Stimulated activated CD4-positive, alpha-beta T cell treated with anti-CD3 and anti-CD28 coated beads, TNF-alpha, amount 100 ng/mL, for 1 hour (primary cell): Measurements from ENCODE around the gene RAD54L.
A peak's percentile ranks its signal among the peaks of the same experiment; 100 is the strongest.
"Not testable (repeated sequence)": the region's sequence is repeated elsewhere in the genome, so short reads cannot be mapped to it uniquely, and the experiment has no call there.

ENCODE experiments used
- DNase-seq, 3 donors: peaks; one replicate each; pipeline ENCODE4 v3.0.0-alpha.2; 2020; ENCODE audit warnings: low read depth in 3 of 3, low spot score in 1 of 3

The RAD54L gene

DNA sequence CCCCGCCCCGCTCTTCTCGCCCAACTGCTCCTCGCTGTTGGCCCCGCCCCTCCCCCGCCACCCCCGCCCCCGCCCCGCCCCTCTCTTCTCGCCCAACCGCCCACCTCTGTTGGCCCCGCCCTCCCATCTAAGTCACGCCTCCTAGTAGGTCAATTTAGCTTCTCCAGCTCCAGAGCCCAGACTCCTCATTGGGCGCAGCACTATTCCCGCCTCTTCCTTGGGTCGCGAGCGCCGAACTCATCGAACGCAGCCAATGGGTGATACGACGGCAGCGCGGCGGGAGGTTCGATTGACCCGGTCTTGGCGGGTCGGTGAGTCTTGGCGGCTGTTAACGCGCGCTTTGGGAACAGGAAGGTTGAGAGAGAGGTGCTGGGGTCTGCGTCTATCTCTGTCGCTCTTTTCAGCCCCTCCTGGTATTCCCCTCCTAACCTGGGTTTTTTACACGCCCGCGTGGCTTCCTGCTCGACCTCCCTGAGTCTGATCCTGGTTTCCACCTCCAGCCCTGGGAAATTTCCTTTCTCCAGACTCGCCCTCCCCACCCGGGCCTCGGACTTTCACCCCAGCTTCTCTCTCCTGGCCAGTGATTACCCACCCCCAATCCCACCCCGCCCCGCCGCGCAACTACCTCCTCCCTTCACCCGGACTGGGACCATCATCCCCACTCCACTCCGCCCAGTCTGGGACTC, at the start of gene RAD54L:
TSS of gene RAD54L (plus strand) at position 328 of the 686 bp plus-strand sequence. CDS start 643 bp downstream, outside the sequence.
- peak; percentile 90 to 92 (median 91) for DNase-seq

DNA sequence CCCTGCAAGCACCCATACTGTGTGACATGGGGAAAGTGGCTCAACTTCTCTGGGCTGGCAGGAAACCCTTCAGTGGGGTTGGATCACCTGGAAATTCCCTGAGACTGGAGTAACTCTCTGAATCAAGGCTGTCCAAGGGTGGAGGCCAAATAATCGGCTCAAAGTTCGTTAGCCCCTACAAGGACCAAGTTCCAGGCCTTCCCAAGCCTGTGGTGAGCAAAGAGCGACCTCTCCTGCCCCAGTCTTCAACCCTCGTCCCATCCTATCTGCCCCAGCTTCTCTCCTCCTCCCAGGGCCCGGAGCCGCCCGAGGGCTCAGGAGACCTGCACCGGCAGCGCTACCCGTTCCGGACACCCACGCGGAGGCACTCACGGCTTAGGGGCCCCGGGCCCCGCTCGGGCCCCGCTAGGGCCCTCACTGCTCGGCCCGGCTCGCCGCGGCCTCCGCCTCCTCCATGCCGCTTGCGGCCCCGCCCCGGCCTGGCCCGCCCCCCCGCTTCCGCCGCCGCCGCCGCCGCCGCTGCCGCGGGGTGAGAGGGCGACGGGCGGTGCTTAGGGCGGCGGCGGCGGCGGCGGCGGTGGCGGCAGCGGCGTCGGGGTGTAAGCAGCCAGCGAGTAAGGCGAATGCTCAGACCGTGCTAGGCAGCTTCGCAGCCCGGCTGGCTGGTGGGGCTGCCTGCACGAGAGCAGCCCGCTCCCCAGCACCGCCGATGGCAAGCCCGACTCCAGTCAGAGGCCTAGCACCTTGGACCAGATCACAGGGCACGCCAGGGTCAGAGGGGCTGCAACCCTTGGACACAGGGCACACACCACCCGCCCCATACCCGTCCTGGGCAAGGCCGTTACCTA, 49.4 kb upstream of the RAD54L start, which contains the start of gene POMGNT1:
TSS of gene POMGNT1 (minus strand) at position 471 of the 848 bp plus-strand sequence. CDS start 613 bp downstream, outside the sequence.
- peak; percentile 15 to 74 (median 49) for DNase-seq

DNA sequence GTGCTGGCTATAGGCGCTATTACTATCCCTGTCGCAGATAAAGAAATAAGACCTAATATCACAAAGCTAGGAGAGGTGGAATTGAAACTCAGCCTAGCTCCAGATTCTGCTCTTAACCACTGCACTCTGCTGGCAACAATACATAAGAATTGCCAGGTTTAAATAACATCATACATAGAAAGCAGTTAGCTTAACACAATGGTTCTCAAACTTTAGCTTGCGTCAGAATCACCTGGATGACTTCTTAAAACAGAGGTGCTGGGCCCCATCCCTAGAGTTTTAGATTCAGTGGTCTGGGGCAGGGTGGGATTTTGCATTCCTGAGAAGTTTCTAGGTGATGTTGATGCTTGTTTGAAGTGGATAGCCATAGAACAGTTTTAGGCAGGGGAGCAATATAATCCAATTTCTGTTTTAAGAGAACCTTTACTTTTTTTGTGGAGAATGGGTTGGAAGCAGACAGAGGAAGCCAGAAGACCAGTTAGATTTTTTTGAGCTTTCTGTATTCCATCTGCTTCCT, 48.3 kb upstream of the RAD54L start:
- no peak for DNase-seq

DNA sequence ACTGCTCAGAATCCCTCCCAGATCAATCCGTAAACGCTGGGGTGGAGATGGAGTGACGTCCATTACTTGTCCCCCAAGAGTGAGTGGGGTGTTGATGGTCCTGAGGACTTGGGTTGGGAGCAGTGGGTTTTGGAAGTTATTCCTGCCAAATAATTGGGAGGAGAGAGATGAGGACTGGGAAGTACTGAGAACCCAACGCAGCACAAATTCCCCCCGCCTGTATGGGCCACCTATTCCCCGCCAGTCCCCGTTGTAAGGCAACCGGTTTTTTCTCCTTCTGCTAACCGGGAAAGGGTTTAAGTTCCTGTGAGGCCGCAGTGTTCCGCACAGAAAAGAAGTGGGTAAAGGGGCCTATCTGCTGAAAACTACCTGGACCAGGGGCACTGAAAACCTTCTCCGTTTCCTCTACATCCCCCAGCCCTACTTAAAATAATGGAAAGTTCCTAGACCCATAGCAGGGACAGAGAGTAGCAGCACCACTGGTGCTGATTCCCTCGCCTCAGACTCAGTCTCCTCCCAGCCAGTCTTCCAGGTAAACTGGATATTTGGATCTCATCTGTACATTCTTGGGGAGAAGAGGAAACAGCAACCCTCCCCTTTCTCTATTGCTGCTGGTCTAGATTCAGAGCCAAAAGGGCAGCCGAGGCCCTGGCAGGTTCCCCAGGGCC, 43.7 kb upstream of the RAD54L start:
- DNase-seq, result no peak

DNA sequence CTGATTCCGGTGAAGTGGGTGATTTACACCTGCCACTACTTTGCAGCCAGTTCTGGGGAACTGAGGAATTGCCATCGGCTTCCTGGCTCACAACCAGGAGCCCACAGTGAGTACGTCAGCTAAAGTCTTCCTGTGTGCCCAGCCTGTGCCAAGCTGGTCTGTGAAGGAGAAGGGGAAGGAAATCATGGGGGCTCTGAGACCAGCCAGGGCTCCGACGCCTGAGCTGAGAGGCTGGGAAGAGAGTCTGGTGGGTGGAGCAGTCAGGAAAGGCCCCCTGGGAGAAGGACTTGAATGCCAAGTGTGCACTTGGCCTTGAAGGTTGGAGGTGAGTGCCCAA, 43.2 kb upstream of the RAD54L start:
- DNase-seq, result no peak

DNA sequence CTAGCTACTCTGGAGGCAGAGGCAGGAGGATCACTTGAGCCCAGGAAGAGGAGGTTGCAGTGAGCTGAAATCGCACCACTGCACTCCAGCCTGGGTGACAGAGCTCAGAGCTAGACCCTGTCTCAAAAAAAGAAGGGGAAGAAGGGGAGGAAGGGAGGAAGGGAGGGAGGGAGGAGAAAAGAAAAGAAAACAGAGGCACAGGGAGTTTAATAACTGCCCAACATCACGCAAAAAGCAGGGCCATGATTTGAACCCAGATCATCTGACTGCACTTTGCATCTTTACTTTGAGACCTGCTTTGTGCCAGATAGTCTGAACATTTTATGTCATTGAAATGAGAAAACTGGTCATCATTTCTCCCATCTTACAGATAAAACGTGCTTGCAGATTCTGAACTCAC, 42.4 kb upstream of the RAD54L start:
- DNase-seq, result no peak

DNA sequence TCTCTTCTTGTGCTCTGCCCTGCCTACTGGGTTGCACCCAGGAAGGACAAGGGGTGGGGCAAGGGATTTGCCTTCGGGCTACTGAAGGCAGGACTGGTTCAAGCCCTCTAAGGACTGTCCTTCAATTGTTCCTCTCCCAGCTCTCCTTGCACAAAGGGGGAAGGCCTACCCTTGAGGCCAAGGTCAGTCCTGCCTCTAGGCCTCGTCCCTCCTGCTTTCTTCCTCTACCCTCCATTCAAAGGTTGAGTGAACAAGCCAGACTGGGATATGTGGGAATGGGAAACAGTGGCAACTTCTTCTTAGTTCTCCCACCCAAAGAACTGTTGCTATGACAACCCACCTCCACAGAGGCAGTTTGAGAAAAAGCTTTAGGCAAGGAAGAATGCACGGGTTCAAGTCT, 41.8 kb upstream of the RAD54L start:
- DNase-seq, result no peak

DNA sequence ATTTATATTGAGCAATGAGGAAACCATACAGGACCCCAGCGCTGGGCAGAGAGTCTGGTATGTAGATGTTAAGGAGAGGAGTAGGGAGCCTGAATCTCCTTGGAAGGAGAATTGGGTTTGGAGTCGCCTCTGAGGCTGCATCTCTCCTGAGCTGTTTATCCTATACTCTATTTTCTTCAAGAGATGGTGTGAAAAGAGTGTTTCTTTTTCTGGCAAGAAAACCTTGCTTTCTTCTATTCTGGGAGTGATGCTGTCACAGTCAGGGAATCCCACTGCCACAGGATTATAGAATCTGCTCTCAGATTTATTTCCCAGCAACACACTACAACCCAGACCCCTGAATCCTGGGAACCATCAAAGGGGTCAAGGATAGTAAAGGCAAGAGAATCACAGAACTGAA, 41.2 kb upstream of the RAD54L start:
- DNase-seq, result no peak

DNA sequence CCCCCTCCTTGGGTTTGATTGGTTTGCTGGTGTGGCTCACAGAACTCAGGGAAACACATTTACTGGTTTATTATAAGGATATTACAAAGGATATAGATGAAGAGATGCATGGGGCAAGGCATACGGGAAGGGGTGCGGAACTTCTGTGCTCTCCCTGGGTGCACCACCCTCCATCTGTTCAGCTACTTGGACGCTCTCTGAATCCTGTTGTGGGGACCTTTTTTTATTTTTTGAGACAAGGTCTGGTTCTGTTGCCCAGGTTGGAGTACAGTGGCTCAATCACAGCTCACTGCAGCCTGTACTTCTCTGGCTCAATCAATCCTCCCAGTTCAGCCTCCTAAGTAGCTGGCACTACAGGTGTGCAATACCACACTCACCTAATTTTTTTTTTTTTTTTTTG, 37.0 kb upstream of the RAD54L start:
- DNase-seq, result no peak

DNA sequence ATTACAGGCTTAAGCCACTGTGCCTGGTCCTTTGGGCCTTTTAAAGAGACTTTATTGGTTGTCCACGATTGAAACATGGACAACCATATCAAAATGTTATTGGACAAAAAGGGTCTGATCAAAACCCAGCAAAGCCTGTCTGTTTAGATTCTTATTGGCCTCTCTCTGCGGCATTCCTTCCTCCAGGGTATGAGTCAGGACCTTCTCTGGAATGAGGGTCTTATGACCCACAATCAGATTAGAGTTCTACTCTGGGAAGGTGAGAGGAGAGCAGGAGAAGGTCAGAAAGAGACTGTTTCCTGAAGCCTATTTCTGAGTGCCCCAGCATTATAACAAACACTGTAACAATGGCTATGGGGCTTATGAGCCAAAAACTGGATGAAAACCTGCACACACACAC, 36.5 kb upstream of the RAD54L start:
- no peak for DNase-seq

DNA sequence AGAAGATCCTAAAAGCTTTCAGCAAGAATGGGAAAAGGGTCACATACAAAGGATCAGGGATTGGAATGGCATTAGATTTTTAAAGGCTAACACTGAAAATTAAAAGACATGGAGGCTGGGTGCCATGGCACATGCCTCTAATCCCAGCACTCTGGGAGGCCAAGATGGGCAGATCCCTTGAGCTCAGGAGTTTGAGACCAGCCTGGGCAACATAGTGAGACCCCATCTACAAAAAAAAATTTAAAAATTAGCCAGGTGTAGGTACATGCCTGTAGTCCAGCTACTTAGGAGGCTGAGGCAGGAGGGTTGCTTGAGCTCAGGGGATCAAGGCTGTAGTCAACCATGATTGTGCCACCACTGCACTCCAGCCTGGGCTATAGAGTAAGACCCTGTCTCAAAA, 32.1 kb upstream of the RAD54L start:
- DNase-seq, result no peak

DNA sequence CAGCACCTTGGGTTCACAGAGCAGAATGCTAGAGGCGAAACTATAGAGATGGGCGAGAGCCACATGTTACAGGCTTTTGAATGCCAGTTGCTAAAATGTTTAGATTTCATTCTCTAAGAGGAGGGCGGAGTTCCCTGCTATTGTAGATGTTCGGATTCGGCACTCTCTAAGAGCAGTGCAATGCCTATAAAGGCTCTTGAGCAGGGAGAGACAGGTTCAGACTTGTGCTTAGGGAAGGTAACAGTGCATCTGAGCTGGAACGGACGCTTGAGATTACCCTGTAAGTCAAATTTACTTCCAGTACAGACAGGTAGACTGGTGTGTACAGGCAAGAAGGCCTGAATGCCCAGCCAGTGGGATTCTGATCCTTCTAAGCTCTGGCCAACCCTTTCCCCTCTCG, 29.1 kb upstream of the RAD54L start:
- DNase-seq, result no peak

DNA sequence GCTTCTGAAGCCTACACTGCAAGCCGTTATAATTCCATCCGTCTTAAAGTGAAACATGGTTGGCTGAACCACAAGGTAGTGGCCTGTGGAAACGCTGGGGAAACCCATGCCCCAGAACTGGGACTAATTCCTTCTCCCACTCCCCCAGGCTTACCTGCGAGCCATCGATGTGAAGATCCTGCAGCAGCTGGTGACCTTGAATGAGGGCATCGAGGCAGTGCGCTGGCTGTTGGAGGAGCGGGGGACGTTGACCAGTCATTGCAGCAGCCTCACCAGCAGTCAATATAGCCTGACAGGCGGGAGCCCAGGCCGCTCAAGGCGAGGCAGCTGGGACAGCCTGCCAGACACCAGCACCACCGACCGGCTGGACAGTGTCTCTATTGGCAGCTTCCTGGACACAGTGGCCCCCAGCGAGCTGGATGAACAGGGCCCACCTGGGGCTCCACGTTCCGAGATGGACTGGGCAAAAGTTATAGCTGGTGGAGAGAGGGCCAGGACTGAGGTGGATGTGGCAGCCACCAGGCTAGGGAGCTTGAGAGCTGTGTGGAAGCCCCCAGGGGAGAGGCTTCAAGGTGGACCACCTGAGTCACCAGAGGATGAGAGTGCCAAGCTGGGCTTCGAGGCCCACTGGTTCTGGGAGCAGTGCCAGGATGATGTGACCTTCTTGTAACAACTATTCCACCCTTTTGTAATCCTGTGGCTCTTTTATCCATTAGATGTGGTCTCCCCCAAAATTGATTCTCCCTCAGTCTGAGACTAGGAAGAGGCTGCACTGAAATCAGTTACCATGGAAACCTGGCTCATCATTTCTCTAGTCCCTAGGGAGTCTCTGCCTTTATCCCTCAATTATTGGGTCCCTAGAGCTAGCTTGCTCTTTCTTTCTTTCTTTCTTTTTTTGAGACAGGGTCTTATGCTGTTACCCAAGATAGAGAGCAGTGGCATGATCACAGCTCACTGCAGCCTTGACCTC, 27.7 kb upstream of the RAD54L start:
- no peak for DNase-seq

DNA sequence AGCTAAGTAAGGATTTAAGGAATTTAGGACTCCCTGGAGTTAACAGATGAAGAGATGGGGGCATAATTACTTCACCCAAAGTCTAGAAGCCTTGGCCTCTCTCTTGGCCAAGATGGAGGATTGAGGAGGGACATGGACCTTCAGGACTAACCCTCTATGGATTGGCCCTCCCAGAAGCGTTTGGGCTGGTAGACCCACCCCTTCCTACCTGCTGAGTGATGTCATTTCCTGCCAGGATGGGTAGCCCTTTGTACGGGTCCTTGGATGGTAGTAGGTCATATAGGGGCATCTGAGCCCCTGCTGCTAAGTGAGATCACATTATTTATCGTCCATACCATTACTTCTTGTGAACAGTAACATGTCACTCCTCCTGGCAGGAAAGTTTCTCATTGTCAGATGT, 26.8 kb upstream of the RAD54L start:
- no peak for DNase-seq

DNA sequence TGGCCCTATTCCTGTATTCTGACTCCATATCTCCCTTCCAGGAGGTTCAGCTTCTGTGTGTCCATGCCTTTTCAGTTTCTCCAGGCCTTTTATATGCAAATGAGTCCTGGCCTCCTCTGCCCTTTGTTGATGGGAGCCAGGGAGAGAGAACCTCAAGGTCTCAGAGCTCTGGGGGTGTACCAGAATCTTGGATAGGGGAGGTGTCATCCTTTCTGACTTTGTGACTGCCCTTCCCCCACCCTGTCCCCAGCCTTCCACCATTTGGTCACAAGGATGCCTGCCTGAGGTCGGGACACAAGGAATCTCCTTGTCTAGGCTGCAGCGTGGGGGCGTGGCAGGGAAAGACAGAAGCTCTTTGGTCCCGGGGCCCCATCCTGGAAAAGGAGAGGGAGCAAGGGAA, 25.8 kb upstream of the RAD54L start:
- no peak for DNase-seq

DNA sequence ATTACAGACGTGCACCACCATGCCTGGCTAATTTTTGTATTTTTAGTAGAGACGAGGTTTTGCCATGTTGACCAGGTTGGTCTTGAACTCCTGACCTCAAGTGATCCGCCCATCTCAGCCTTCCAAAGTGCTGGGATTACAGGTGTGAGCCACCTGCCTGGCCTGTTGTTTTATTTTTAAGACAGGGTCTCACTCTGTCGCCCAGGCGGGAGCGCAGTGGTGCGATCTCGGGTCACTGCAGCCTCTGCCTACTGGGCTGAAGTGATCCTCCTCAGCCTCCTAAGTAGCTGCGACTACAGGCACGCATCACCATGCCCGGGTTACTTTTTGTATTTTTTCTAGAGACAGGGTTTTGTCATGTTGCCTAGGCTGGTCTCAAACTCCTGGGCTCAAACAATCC, 24.5 kb upstream of the RAD54L start:
- not testable (repeated sequence) for DNase-seq

DNA sequence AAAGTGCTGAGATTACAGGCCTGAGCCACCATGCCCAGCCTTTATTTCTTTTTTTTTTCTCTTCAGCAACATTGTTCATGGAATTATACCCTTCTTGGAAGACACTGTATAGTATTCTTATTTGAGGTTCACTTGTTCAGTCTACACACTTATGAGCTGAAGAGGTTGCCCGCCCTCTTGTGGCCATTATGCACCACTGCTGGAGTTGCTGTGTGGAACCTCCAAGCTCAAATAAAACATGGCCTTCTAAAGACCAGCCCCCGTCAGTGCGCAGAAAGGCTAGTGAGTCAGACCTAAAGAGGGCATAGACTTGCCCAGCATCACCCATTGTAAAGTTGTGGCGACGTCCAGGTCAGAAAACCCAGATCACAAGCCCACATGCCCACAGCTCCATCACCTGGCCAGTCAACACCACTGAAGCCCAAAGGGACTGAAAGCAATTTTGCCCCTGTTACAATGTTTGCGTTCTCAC, 24.1 kb upstream of the RAD54L start:
- DNase-seq, result peak in 1 of 3 donors; percentile 36

DNA sequence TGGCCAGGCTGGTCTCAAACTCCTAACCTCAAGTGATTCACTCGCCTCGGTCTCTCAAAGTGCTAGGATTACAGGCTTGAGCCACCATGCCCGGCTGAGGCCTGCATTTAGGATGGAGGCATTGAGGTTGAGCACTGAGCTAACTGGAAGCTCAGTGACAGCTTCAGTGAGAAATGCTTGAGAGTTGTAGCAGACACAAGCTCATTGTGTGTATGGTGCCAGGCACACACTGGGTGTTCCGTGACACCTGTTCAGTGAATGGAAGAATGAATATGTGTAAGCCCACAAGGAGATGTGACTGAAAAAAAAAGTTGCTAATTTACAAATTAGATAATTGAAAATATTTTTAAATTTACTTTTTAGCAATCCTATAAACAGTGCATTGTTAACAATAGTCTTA, 22.6 kb upstream of the RAD54L start:
- DNase-seq, result no peak

DNA sequence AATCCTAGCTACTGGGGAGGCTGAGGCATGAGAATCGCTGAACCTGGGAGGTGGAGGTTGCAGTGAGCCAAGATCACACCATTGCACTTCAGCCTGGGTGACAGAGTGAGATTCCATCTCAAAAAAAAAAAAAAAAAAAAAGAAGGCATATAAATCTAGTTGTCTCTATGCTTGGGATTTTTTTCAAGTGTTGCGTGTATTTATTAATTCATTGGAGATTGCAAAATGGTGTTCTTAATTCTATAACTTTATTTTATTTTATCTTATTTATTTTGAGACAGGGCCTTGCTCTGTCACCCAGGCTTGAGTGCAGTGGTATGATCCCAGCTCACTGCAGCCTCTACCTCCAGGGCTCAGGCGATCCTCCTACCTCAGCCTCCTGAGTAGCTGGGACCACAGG, 16.3 kb upstream of the RAD54L start:
- DNase-seq, result not testable (repeated sequence)

DNA sequence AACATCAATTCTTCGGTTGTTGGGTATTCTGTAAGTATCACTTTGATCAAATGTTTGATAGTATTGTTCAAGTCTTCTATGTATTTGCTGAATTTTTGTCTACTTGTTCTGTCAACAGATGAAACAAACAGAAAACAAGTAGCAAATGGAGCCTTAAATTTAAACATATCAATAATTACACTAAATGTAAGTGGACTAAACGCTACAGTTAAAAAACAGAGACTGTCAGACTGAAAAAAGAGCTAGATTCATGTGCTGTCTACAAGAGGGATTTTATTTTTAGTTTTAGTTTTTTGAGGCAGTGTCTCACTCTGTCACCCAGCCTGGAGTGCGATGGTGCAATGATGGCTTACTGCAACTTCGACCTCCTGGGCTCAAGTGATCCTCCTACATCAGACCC, 10.7 kb upstream of the RAD54L start:
- no peak for DNase-seq
